NCI-H82 treated with DMSO at 0.1 percent for 48 hours (cell line): ENCODE results near the gene EGFL7.

Source experiments
- DNase-seq: peaks from one replicate; lab custom pipeline; 2025; ENCODE audit not compliant: unreplicated experiment; lab: John Stamatoyannopoulos, UW

EGFL7 gene

GRCh38 chr9:136684799-136685198 lies 22.1 kb downstream of the EGFL7 start:
- no peak for DNase-seq

GRCh38 chr9:136685216-136685615 lies 22.5 kb downstream of the EGFL7 start:
- no peak for DNase-seq

- DNase-seq = no peak
These were observed 23.2 kb downstream of the EGFL7 start for GRCh38 chr9:136685790-136686533.

- DNase-seq = no peak
These were observed 23.7 kb downstream of the EGFL7 start for GRCh38 chr9:136686534-136686793.

- peak; percentile 28 for DNase-seq
These were observed 24.3 kb downstream of the EGFL7 start, which contains the start of gene AGPAT2 for GRCh38 chr9:136686794-136687711. AGPAT2 (minus strand) TSS chr9:136687457; CDS start chr9:136687357, 100 bp downstream.

GRCh38 chr9:136687721-136688223 lies 25.1 kb downstream of the EGFL7 start:
- DNase-seq = no peak

GRCh38 chr9:136688274-136689107 lies 25.8 kb downstream of the EGFL7 start:
- no peak for DNase-seq

GRCh38 chr9:136689108-136689460 lies 26.4 kb downstream of the EGFL7 start:
- no peak for DNase-seq

GRCh38 chr9:136690104-136690805 lies 27.5 kb downstream of the EGFL7 start:
- no peak for DNase-seq

- no peak for DNase-seq
These were observed 28.1 kb downstream of the EGFL7 start for GRCh38 chr9:136690806-136691261.

GRCh38 chr9:136691316-136692184 lies 28.8 kb downstream of the EGFL7 start:
- no peak for DNase-seq

- DNase-seq = no peak
These were observed 29.7 kb downstream of the EGFL7 start for GRCh38 chr9:136692185-136693134.

GRCh38 chr9:136693135-136693489 lies 30.4 kb downstream of the EGFL7 start:
- DNase-seq = no peak

- DNase-seq = no peak
These were observed 30.9 kb downstream of the EGFL7 start for GRCh38 chr9:136693490-136694162.

GRCh38 chr9:136694163-136694871 lies 31.6 kb downstream of the EGFL7 start:
- no peak for DNase-seq

GRCh38 chr9:136694872-136695247 lies 32.1 kb downstream of the EGFL7 start:
- DNase-seq = no peak

GRCh38 chr9:136695435-136695895 lies 32.7 kb downstream of the EGFL7 start:
- no peak for DNase-seq
